HG03025 (cell line): Measurements from ENCODE around the gene PLD6.

ENCODE experiments used
- ATAC-seq: cut with Tn5 transposase; IDR thresholded peaks from one replicate; pipeline ENCODE4 v1.9.1; 2021; ENCODE audit warnings: mild to moderate bottlenecking, moderate library complexity; ENCODE audit not compliant: unreplicated experiment, low FRiP score

The PLD6 gene

GRCh38 chr17:17227608-17228520 is 21.7 kb upstream of the PLD6 start:
- no peak for ATAC-seq

- no peak for ATAC-seq
Measured at GRCh38 chr17:17226451-17227265, 20.5 kb upstream of the PLD6 start.

- no peak for ATAC-seq
Measured at GRCh38 chr17:17225901-17226300, 19.8 kb upstream of the PLD6 start.

- ATAC-seq, result no peak
Measured at GRCh38 chr17:17224137-17224536, 18.0 kb upstream of the PLD6 start.

- no peak for ATAC-seq
Measured at GRCh38 chr17:17223736-17224135, 17.6 kb upstream of the PLD6 start.

GRCh38 chr17:17221329-17221728 is 15.2 kb upstream of the PLD6 start:
- ATAC-seq, result no peak

GRCh38 chr17:17220529-17220928 is 14.4 kb upstream of the PLD6 start:
- ATAC-seq, result no peak

GRCh38 chr17:17217995-17218394 is 11.9 kb upstream of the PLD6 start:
- no peak for ATAC-seq

GRCh38 chr17:17216776-17217175 is 10.6 kb upstream of the PLD6 start:
- ATAC-seq, result no peak

GRCh38 chr17:17216236-17216635 is 10.1 kb upstream of the PLD6 start:
- no peak for ATAC-seq

- ATAC-seq, result no peak
Measured at GRCh38 chr17:17215575-17215974, 9.4 kb upstream of the PLD6 start.

- ATAC-seq, result no peak
Measured at GRCh38 chr17:17214646-17215436, 8.7 kb upstream of the PLD6 start.

- ATAC-seq, result no peak
Measured at GRCh38 chr17:17213775-17214174, 7.6 kb upstream of the PLD6 start.

GRCh38 chr17:17207998-17208397 is 1.9 kb upstream of the PLD6 start:
- no peak for ATAC-seq

- no peak for ATAC-seq
Measured at GRCh38 chr17:17206913-17207335, 791 bp upstream of the PLD6 start.

- peak; percentile 17 for ATAC-seq
Measured at GRCh38 chr17:17205368-17206123, 587 bp downstream of the PLD6 start.

GRCh38 chr17:17204635-17205231 is 1.4 kb downstream of the PLD6 start:
- no peak for ATAC-seq

GRCh38 chr17:17204041-17204591 is 2.0 kb downstream of the PLD6 start:
- no peak for ATAC-seq

- ATAC-seq, result no peak
Measured at GRCh38 chr17:17203173-17203730, 2.9 kb downstream of the PLD6 start.
